Measurements from ENCODE around the gene ANKRD52. TPM values are rescaled to one million over a fixed set of nuclear protein-coding genes. Genes with fewer than 3 reads are reported as not detected.

The ANKRD52 gene
- total and polyA plus RNA-seq, 5 donors from 2014 or later, result 5.0 to 40.1 (median 6.9) TPM

DNA sequence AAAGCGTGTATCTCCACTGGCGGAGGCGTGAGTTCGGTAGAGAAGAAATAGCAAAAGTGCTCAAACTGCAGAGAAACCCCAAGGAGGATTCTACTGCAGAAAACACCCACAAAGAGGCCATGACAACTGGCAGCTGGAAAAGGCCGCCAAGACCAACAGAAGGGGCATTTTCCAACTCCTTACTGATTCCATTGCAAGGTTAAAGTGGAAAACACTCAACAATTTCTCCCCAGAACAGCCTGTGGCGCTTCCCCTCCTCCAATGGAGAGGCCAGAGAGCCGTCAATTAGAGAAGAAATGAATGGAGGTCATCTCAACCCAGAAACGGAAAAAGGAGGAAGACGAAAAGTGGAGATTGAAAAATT, 618 bp upstream of the ANKRD52 start:
- Mint-ChIP-seq H3K27me3 (peaks cover 4% of the 10 kb centered on the region), H3K9me3 (no peaks in the 10 kb centered on the region), H3K36me3 (peaks cover 13% of the 10 kb centered on the region), H3K4me3 (peak overlapping the region; percentile 87 to 96 (median 91)), H3K4me1 (peaks cover 0 to 36% (median 25%) of the 10 kb centered on the region in 4 donors), H3K27ac (peak overlapping the region; percentile 85 to 87 (median 86))
- H3K9me3 ChIP-seq (ENCODE audit: control insufficient read depth in 2 of 2, low read length in 2 of 2), result no peaks in the 10 kb centered on the region
- ATAC-seq (ENCODE audit: low read depth in 2 of 2) (no peak), DNase-seq (no peak)
- H3K27me3 ChIP-seq (ENCODE audit: control insufficient read depth, insufficient read depth, low read length), result no peaks in the 10 kb centered on the region
- H3K4me1 ChIP-seq (ENCODE audit: control insufficient read depth, insufficient read depth, low read length, poor library complexity, severe bottlenecking), result peaks cover 27% of the 10 kb centered on the region
- peak overlapping the region; percentile 89 for H3K4me3 ChIP-seq (ENCODE audit: low read depth, low read length)
- peak overlapping the region; percentile 71 for H3K27ac ChIP-seq (ENCODE audit: insufficient read depth, low read length, poor library complexity, severe bottlenecking)
- peaks cover 16% of the 10 kb centered on the region for H3K36me3 ChIP-seq (ENCODE audit: control insufficient read depth, insufficient read depth, low read length)

DNA sequence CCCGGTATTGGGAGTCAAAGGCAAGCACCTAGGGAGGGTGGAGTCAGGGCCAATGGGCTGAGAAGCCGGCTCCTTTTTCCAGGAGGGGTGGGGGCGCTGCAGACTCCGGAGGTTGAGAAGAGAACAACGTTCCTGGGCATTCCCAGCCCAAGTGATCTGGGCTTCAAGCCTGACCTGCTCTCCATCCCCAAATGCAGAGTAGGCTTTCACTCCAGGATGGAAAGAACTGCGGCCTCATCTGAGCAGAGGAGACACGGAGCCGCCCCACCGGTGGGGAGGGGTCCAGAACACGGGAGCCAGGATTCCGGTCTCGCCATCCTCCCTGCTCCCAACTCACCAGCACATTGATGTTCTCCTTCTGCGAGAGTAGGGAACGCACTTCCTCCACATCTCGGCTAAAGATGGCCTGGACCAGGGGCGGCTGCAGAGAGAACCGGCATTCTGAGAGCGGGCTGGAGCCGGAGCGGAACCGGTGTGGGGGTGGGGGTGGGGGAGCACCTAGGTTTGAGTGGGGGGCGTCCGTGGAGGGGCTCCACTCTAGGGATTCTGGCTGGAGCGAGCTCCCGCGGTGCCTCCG, 605 bp downstream of the ANKRD52 start:
- ATAC-seq (ENCODE audit: low read depth in 2 of 2), result no peak
- H3K9me3 ChIP-seq (ENCODE audit: control insufficient read depth in 2 of 2, low read length in 2 of 2), result no peaks in the 10 kb centered on the region
- Mint-ChIP-seq H3K4me3 (peak overlapping the region; percentile 82 to 92 (median 90)), H3K36me3 (peaks cover 24% of the 10 kb centered on the region), H3K9me3 (no peaks in the 10 kb centered on the region), H3K27me3 (peaks cover 4% of the 10 kb centered on the region), H3K4me1 (peaks cover 0 to 36% (median 25%) of the 10 kb centered on the region in 4 donors), H3K27ac (peak overlapping the region; percentile 26 to 83 (median 41))
- peak overlapping the region; percentile 71 for H3K27ac ChIP-seq (ENCODE audit: insufficient read depth, low read length, poor library complexity, severe bottlenecking)
- peaks cover 27% of the 10 kb centered on the region for H3K4me1 ChIP-seq (ENCODE audit: control insufficient read depth, insufficient read depth, low read length, poor library complexity, severe bottlenecking)
- H3K27me3 ChIP-seq (ENCODE audit: control insufficient read depth, insufficient read depth, low read length), result no peaks in the 10 kb centered on the region
- DNase-seq, result no peak
- H3K4me3 ChIP-seq (ENCODE audit: low read depth, low read length), result peak overlapping the region; percentile 73
- H3K36me3 ChIP-seq (ENCODE audit: control insufficient read depth, insufficient read depth, low read length), result peaks cover 28% of the 10 kb centered on the region

DNA sequence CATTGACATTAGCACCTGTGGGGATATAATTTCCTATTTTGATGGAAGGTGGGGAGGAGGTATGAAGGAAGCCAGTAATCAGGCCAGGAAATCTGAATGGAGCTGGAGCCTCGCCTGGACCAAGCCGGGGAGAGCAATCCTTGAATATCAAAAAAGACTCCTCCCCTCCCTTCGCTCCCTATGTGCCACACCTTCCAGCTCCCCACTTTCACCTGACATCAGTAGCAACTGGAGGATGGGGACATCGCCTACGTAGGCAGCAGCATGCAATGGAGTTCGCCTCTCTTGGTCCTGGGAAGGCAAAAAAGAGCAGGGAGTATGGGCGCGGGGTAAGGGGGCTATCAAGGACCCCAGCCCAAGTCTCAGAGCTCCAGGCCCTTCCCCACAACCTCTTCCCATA, 1.1 kb downstream of the ANKRD52 start:
- peak overlapping the region; percentile 73 for H3K4me3 ChIP-seq (ENCODE audit: low read depth, low read length)
- H3K4me1 Mint-ChIP-seq, result peaks cover 0 to 35% (median 25%) of the 10 kb centered on the region in 4 donors
- peaks cover 29% of the 10 kb centered on the region for H3K36me3 Mint-ChIP-seq

DNA sequence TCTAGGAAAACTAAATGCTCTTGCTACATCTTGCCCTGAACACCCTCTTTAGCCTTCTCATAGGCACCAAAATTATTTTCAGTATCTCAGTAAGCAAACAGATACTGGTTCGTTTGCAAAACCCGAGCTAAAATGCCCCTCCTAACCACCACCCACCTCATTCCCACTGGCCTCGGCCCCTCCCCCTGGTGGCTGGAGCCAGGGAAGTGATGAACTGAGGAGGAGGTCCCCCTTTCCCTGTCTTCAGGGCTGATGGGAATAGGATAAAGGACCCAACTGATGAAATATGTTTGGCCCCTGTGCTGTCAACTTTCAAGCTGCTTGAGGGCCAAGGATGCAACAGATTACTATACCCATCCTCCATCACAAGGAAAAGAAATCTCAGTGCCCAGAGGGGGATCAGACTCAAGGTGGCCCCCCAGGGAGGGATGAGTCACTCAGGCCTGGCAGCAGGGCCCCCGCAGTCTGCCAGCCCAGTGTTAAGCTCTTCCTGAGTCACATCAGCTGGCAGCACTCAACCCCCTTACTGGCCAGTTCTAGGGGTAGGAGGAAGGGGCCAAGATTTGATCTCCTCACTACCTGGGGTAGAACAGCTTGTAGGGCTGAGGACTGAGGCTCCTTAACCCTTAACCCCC, 1.7 kb downstream of the ANKRD52 start:
- Mint-ChIP-seq H3K27me3 (peaks cover 4% of the 10 kb centered on the region), H3K27ac (peak overlapping the region in 1 of 3 donors; percentile 69), H3K36me3 (peaks cover 32% of the 10 kb centered on the region), H3K4me1 (peaks cover 0 to 32% (median 24%) of the 10 kb centered on the region in 4 donors), H3K4me3 (peak overlapping the region; percentile 82 to 92 (median 90)), H3K9me3 (no peaks in the 10 kb centered on the region)
- ATAC-seq (ENCODE audit: low read depth in 2 of 2), result no peak
- Histone ChIP-seq H3K36me3 (ENCODE audit: control insufficient read depth, insufficient read depth, low read length) (peaks cover 40% of the 10 kb centered on the region), H3K27ac (ENCODE audit: insufficient read depth, low read length, poor library complexity, severe bottlenecking) (no peak overlapping the region), H3K4me1 (ENCODE audit: control insufficient read depth, insufficient read depth, low read length, poor library complexity, severe bottlenecking) (peaks cover 27% of the 10 kb centered on the region), H3K27me3 (ENCODE audit: control insufficient read depth, insufficient read depth, low read length) (no peaks in the 10 kb centered on the region), H3K4me3 (ENCODE audit: low read depth, low read length) (no peak overlapping the region), H3K9me3 (ENCODE audit: control insufficient read depth in 2 of 2, low read length in 2 of 2) (no peaks in the 10 kb centered on the region)
- DNase-seq, result no peak

More for the DNA sequence above, 1.1 kb downstream of the ANKRD52 start:
- H3K4me3 Mint-ChIP-seq, result peak overlapping the region; percentile 82 to 92 (median 90)
- H3K27me3 Mint-ChIP-seq, result peaks cover 4% of the 10 kb centered on the region
- Histone ChIP-seq H3K4me1 (ENCODE audit: control insufficient read depth, insufficient read depth, low read length, poor library complexity, severe bottlenecking) (peaks cover 27% of the 10 kb centered on the region), H3K27me3 (ENCODE audit: control insufficient read depth, insufficient read depth, low read length) (no peaks in the 10 kb centered on the region), H3K27ac (ENCODE audit: insufficient read depth, low read length, poor library complexity, severe bottlenecking) (no peak overlapping the region), H3K36me3 (ENCODE audit: control insufficient read depth, insufficient read depth, low read length) (peaks cover 34% of the 10 kb centered on the region), H3K9me3 (ENCODE audit: control insufficient read depth in 2 of 2, low read length in 2 of 2) (no peaks in the 10 kb centered on the region)
- H3K27ac Mint-ChIP-seq, result peak overlapping the region; percentile 26 to 69 (median 41)
- DNase-seq (no peak), ATAC-seq (ENCODE audit: low read depth in 2 of 2) (no peak)
- H3K9me3 Mint-ChIP-seq, result no peaks in the 10 kb centered on the region

DNA sequence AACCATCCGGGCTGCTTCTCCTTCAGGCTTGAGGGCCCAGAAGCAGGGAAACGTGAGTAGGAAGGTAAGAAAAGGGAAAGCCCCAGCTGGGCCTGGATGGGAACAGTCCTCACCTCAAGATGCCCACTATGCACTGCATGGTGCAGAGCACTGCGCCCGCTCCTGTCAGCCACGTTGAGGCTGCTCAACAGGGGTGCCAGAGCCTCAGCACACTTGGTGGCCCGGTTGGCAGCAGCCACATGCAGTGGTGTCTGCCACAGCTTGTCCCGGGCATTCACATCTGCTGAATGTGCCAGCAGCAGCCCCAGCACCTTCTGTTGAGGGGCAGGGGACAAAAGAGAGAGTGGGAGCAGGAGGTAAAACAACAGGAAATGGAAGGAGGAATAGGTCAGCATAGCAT, 2.5 kb downstream of the ANKRD52 start:
- peaks cover 0 to 31% (median 23%) of the 10 kb centered on the region in 4 donors for H3K4me1 Mint-ChIP-seq
- DNase-seq (no peak), ATAC-seq (ENCODE audit: low read depth in 2 of 2) (no peak)
- Histone ChIP-seq H3K4me3 (ENCODE audit: low read depth, low read length) (no peak overlapping the region), H3K27me3 (ENCODE audit: control insufficient read depth, insufficient read depth, low read length) (no peaks in the 10 kb centered on the region), H3K4me1 (ENCODE audit: control insufficient read depth, insufficient read depth, low read length, poor library complexity, severe bottlenecking) (peaks cover 27% of the 10 kb centered on the region), H3K27ac (ENCODE audit: insufficient read depth, low read length, poor library complexity, severe bottlenecking) (no peak overlapping the region), H3K9me3 (ENCODE audit: control insufficient read depth in 2 of 2, low read length in 2 of 2) (no peaks in the 10 kb centered on the region), H3K36me3 (ENCODE audit: control insufficient read depth, insufficient read depth, low read length) (peaks cover 40% of the 10 kb centered on the region)
- peaks cover 4% of the 10 kb centered on the region for H3K27me3 Mint-ChIP-seq
- no peak overlapping the region for H3K27ac Mint-ChIP-seq
- H3K36me3 Mint-ChIP-seq, result peaks cover 32% of the 10 kb centered on the region
- no peaks in the 10 kb centered on the region for H3K9me3 Mint-ChIP-seq
- H3K4me3 Mint-ChIP-seq, result peak overlapping the region in 3 of 4 donors; percentile 15 to 91 (median 38)

- ATAC-seq (ENCODE audit: low read depth in 2 of 2) (no peak), DNase-seq (no peak)
- Mint-ChIP-seq H3K27ac (no peak overlapping the region), H3K4me1 (peaks cover 0 to 24% (median 17%) of the 10 kb centered on the region in 4 donors), H3K4me3 (no peak overlapping the region), H3K27me3 (no peaks in the 10 kb centered on the region), H3K9me3 (no peaks in the 10 kb centered on the region), H3K36me3 (peaks cover 37% of the 10 kb centered on the region)
- Histone ChIP-seq H3K9me3 (ENCODE audit: control insufficient read depth in 2 of 2, low read length in 2 of 2) (no peaks in the 10 kb centered on the region), H3K4me3 (ENCODE audit: low read depth, low read length) (no peak overlapping the region), H3K36me3 (ENCODE audit: control insufficient read depth, insufficient read depth, low read length) (peaks cover 64% of the 10 kb centered on the region), H3K27ac (ENCODE audit: insufficient read depth, low read length, poor library complexity, severe bottlenecking) (no peak overlapping the region), H3K4me1 (ENCODE audit: control insufficient read depth, insufficient read depth, low read length, poor library complexity, severe bottlenecking) (peaks cover 18% of the 10 kb centered on the region), H3K27me3 (ENCODE audit: control insufficient read depth, insufficient read depth, low read length) (no peaks in the 10 kb centered on the region)
These were observed 5.1 kb downstream of the ANKRD52 start for GRCh38 chr12:56253091-56253490.

DNA sequence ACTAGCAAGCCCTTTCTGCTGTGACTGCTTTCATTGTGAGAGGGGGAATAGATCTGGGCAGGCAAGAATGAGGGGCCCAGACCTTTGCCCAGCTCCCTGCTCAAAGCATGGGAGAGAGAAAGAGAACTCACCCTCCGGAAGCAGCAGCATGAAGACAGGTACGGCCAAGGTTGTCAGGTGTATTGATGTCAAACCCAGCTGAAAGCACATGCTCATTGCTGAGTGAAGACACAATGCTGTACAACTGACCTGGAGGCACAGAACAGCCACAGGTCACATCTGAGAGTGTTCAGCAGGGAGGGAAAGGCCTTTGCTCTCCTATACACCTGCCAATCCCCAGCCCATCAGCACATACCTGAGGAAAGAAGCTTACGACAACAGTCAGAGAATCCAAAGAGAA, 5.5 kb downstream of the ANKRD52 start:
- DNase-seq, result no peak
- no peaks in the 10 kb centered on the region for H3K9me3 ChIP-seq (ENCODE audit: control insufficient read depth in 2 of 2, low read length in 2 of 2)
- no peaks in the 10 kb centered on the region for H3K27me3 ChIP-seq (ENCODE audit: control insufficient read depth, insufficient read depth, low read length)
- no peaks in the 10 kb centered on the region for H3K27me3 Mint-ChIP-seq
- no peak overlapping the region for H3K4me3 Mint-ChIP-seq
- H3K36me3 ChIP-seq (ENCODE audit: control insufficient read depth, insufficient read depth, low read length), result peaks cover 69% of the 10 kb centered on the region
- no peaks in the 10 kb centered on the region for H3K9me3 Mint-ChIP-seq
- peaks cover 37% of the 10 kb centered on the region for H3K36me3 Mint-ChIP-seq
- no peak overlapping the region for H3K4me3 ChIP-seq (ENCODE audit: low read depth, low read length)
- H3K4me1 Mint-ChIP-seq, result peaks cover 0 to 24% (median 17%) of the 10 kb centered on the region in 4 donors
- H3K4me1 ChIP-seq (ENCODE audit: control insufficient read depth, insufficient read depth, low read length, poor library complexity, severe bottlenecking), result peaks cover 16% of the 10 kb centered on the region
- no peak for ATAC-seq (ENCODE audit: low read depth in 2 of 2)
- H3K27ac Mint-ChIP-seq, result no peak overlapping the region
- H3K27ac ChIP-seq (ENCODE audit: insufficient read depth, low read length, poor library complexity, severe bottlenecking), result no peak overlapping the region

DNA sequence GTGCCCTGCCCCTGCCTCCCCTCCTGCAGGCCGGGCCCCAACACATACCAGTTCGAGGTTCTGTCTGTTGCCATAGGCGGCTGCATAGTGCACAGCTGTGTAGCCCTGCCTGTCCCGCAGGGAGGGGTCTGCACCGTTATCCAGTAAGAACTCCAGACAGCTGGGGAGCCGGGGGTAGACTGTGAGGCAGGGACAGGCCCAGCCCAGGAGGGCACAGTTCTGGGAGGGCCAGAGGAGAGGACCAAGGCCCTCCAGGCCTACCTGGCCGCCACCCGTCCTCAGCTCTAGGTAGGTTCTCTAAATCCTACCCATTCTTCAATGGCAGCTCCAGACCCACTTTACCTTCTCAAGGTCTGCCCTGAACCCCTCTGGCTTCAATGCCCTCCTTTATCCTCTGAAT, 9.5 kb downstream of the ANKRD52 start:
- Mint-ChIP-seq H3K9me3 (no peaks in the 10 kb centered on the region), H3K27me3 (no peaks in the 10 kb centered on the region), H3K4me3 (no peak overlapping the region), H3K36me3 (peaks cover 46% of the 10 kb centered on the region), H3K4me1 (no peaks in the 10 kb centered on the region), H3K27ac (peak overlapping the region in 1 of 3 donors; percentile 78)
- no peaks in the 10 kb centered on the region for H3K27me3 ChIP-seq (ENCODE audit: control insufficient read depth, insufficient read depth, low read length)
- no peak overlapping the region for H3K27ac ChIP-seq (ENCODE audit: insufficient read depth, low read length, poor library complexity, severe bottlenecking)
- peaks cover 81% of the 10 kb centered on the region for H3K36me3 ChIP-seq (ENCODE audit: control insufficient read depth, insufficient read depth, low read length)
- no peak overlapping the region for H3K4me3 ChIP-seq (ENCODE audit: low read depth, low read length)
- H3K4me1 ChIP-seq (ENCODE audit: control insufficient read depth, insufficient read depth, low read length, poor library complexity, severe bottlenecking), result no peaks in the 10 kb centered on the region
- ATAC-seq (ENCODE audit: low read depth in 2 of 2) (no peak), DNase-seq (no peak)
- no peaks in the 10 kb centered on the region for H3K9me3 ChIP-seq (ENCODE audit: control insufficient read depth in 2 of 2, low read length in 2 of 2)

Data from CD4-positive, CD25-positive, alpha-beta regulatory T cell (primary cell).